SKM-1 (cell line): Measurements from ENCODE around the gene SMDT1.
A peak's percentile ranks its signal among the peaks of the same experiment; 100 is the strongest.
"Not testable (repeated sequence)": the region's sequence is repeated elsewhere in the genome, so short reads cannot be mapped to it uniquely, and the experiment has no call there.

Experiments used
- DNase-seq: peaks from one replicate; lab custom pipeline; 2025; ENCODE audit not compliant: unreplicated experiment; lab: John Stamatoyannopoulos, UW

Gene SMDT1

GRCh38 chr22:42070517-42071422, 8.7 kb upstream of the SMDT1 start, which contains the start of gene NAGA:
Gene NAGA (minus strand): TSS chr22:42070812. CDS start chr22:42070297, 515 bp downstream.
- peak; percentile 97 for DNase-seq

DNA sequence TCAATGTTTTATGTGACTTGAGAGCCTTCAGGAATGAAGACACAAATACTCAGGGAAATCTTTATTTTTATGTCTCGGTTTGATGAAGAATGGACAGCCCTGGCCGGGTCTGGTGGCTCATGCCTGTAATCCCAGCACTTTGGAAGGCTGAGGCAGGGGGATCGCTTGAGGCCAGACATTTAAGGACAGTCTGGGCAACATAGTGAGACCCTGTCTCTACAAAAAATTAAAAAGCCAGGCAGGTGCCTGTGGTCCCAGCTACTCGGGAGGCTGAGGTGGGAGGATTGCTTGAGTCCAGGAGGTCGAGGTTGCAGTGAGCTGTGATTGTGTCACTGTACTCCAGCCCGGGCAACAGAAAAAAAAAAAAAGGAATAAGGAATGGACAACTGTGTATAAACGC, 8.0 kb upstream of the SMDT1 start:
- DNase-seq = not testable (repeated sequence)

DNA sequence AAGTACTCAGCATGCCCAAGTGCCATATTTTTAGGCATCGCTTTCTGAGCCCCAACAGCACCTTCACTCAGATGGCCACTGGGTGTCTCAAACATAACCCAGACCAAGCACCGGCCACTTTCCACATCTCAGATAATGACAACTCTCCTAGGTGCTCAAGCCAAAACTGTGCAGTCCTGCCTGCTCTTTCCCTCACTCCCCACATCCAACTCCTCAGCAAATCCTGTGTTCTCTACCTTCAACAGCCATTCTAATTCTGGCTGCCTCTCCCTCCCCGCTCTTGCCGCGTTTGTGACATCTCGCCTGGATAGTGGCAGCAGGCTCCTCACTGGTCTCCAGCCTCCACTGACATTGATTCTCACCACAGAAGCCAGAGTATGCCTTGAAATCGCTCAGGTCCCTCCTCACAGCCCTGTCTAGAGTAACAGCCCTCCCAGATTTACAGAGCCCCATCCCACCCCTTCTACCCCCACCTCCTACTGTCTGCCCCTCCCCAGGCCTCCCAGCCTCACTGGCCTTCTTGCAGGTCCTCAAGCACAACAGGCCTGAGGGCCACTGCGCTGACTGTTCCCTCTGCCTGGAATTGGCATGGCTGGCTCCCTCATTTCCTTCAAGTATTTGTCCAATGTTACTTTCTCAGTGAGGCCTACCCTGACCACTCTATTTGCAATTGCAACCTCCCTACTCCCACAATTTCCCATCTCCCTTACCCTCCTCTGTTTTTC, 6.7 kb upstream of the SMDT1 start:
- DNase-seq = no peak

DNA sequence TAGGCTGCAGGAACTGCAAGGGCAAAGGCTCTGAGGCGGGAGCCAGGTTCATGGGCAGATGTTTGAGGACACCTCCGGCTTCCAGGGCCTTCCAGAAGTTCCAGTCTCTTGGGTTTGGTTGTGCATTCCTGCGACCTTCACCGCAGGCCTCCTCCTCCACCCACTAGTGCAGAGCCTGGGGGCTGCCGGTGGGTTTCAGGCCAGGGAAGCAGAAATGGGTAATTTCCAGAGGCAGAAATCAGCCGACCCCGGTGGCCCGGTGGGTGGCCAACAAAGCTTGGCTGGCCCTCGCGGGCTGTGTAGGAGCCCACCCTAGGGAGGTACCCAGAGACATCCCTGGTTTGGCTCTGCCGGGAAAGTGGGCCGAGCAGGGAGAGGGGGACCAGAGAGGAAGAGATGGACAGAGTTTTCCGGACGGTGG, 5.9 kb upstream of the SMDT1 start:
- DNase-seq = no peak

DNA sequence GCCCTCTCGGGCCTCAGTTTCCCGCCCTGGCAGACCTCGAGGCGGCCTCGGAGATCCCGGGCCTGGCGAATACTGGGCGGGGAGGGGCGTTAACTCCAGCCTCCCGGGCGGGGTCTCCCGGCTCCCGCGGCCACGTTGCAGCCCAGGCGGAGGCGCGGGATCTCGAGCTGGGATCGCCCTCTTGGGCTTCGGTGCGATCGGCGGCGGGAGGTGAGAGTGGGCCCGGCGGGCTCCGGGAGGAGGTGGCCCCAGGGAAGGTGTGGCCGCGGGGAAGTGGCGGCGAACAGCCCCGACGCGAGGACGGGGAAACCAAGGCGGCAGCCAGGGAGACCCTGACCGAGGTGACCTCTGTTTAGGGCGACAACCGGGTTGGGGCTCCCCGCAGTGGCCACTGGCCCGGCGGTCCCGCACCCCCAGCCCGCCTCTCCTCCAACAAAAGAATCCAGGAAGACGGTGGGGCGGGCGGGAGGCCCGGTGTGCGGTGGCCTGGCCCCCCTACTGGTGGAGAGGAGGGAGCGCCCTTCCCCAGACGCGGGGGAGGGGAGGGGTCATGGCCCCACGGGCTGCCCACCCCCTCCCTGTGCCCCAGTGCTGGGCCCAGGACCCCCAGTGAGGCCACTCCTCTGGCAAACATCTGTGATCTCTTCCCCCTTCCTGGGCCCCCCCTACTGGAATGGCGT, 5.2 kb upstream of the SMDT1 start, which contains the start of gene PHETA2:
Gene PHETA2, plus strand, starts transcription at position 117 of the 680 bp plus-strand sequence. CDS start 3,046 bp downstream, outside the sequence.
- DNase-seq = no peak

- DNase-seq = no peak
Observed at GRCh38 chr22:42074846-42075676, 4.4 kb upstream of the SMDT1 start.

DNA sequence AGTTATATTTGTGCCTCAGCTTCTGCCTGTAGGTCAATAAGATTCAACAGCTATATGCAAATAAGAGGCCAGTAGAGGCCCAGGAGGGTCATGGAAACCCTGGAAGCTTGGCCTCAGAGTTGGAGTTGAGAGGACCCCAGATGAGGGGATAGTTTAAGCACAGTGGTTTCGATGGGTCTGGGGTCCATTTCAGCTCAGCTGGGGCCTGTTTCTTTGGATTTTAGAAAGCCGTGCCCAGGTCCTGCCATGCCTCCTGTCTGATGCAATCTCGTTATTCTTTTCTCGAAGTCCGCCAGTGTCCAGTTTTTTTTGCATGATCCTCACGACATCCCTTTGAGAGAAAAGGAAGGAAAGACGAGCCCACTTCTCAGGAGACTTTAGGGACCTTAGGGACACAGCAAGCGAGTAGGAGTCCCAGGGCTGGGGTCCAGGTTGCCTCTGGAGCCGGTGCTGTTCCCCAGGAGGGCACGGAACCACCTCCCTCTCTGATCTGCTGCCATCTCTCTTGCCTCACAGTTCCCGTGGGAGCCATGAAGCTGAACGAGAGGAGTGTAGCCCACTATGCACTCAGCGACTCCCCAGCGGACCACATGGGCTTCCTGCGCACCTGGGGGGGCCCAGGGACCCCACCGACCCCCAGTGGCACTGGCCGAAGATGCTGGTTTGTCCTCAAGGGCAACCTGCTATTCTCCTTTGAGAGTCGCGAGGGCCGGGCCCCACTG, 2.6 kb upstream of the SMDT1 start:
- DNase-seq = no peak

GRCh38 chr22:42077486-42078125, 1.9 kb upstream of the SMDT1 start:
- DNase-seq = no peak

DNA sequence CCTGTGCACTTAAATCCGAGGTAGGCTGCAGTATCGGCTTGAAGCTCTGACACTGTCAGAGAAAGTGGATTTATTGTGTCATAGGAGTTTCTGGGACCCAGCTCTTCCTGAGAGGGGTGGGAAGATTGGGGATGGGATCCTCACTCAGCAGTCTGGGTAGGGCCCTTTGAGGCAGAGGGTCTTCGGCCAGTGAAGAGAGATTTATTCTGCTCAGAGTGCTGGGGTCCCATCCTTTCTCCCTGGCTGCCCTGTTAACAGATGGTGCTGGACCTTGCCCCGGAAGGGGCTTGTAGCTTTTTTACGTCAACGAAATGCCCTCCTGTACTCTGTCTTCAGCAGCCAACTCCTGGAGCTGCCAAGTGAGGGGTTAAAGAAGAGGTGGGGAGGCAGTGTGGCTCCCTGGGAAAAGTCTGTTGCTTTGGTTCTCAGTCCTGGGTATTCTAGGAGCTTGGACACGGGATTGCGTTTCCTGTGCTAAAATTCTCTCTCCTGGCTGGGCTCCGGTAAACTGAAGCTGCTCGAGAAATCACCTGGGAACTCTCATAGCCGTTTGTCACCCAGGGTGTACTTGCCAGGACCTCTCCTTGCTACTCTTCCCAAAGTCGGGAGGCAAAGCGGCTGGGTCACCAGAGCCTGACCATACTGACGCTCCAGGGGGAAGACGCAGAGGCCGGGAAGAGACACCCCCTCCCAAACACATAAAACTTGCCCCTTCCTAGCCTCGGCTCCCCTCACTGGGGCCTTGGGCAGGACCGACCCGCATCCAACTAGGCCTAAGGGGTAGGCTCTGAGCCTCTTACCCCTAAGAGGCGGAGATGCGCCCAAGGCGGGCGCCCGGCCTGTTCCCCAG, 806 bp upstream of the SMDT1 start:
- DNase-seq = no peak

DNA sequence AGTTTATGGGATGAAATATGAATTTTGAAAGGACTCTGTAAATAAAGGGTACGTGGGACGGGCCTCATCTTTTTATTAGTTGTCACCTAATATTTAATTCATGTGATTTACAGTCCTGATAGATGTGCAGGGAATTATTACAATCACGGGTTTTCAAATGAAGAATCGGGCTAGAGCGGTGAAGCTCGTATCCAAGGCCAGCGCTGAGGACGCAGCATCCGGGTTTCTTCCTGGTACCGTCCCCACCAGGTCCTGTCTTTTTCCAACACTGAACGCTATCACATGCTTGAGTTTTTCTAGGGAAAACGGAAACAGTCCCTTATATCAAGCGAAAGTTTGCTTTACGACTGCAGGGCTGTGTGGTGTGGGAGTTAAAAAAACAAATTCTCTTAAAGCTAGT, 787 bp downstream of the SMDT1 start:
- DNase-seq = no peak

DNA sequence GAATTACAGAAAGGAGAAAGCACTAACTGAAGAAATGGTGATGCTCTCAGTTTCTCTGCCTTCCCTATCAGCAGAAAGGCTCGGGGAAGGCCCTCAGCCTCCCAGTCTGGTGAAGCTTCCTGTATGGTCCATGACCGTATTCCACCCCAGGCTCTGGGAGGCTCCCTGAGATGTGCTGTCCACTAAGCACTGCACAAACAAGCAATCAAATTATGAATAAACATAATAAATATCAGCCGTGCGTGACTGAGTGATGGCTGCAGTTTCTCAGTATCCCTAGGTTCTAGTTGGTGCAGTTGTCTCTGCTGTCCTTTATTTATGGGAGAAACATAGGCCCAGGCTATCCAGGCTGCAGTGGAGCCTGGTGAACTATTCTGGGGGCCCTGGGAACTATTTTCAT, 3.6 kb downstream of the SMDT1 start:
- no peak for DNase-seq

DNA sequence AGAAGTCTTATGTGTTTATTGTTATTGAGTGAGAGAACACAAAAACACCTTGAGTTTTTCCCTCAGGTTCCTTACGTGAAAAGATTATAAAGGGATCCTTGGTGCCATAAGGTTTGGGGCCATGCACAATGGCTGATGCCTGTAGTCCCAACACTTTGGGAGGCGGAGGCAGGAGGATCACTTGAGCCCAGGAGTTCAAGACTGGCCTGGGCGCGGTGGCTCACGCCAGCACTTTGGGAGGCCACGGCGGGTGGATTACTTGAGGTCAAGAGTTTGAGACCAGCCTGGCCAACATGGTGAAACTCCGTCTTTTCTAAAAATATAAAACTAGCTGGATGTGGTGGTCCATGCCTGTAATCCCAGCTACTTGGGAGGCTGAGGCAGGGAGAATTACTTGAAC, 5.4 kb downstream of the SMDT1 start:
- no peak for DNase-seq

DNA sequence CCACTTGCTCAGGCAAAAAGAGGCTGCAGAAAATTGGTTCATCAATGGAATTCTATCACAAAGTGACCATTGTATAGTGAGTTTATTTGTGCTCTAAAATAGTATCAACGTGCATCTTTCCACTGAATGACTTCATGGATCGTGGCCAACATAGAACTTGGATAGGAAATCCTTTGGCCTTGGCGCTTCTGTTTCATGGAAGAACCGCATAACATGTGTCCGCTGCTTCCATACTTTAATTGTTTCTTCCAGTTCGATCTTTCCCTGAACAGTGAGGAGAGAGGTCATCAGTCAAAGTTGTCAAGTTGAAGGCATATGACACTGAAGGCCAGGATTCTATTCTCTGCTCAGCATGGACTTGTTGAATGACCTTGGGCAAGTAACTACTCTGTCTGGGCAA, 6.6 kb downstream of the SMDT1 start:
- DNase-seq = no peak

DNA sequence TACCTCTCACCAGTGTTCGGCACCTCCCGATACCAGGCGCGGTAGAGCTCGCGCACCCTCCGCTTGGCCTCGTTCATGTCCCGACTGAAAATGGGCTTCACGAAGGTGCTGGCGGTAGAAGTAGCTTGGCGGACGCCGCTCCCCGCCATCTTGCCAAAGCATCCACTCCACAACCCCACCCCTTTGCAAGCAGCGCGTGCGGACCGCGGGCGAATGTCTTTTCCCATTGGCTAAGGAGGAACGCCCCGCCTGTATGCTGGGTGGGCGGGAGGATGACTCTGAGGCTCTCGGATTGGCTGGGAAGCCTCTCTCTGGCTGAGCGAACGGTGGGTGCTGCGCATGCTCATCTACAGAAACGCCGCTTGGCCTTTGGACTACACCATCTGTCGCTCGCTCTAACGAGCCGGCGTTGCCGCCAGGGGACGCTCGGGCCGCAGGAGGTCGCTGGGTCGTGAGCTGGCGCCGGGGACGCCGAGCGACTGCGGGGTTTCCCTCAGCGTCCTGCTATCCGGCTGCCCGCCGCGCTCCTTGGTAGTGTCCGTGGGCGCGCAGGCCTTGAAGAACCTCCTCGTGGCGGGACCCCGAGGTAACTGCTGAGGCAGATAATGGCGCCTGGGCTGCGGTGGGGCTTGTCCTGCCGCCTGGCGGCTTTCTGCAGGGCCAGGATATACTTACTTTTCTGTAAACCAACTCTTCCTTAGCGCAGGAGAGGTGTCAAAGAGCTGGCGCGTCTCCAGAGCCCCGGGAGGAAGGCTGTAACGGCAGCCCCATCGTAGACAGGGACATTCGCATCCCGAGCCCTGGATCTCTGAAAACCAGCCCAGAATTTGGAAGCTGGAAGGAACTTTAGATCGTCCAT, 11.3 kb downstream of the SMDT1 start, which contains the start of gene NDUFA6:
Gene NDUFA6, minus strand, starts transcription at position 177 of the 859 bp plus-strand sequence. Its CDS starts 28 bp downstream, at position 149.
- peak; percentile 98 for DNase-seq

GRCh38 chr22:42091455-42091782, 11.9 kb downstream of the SMDT1 start:
- no peak for DNase-seq

DNA sequence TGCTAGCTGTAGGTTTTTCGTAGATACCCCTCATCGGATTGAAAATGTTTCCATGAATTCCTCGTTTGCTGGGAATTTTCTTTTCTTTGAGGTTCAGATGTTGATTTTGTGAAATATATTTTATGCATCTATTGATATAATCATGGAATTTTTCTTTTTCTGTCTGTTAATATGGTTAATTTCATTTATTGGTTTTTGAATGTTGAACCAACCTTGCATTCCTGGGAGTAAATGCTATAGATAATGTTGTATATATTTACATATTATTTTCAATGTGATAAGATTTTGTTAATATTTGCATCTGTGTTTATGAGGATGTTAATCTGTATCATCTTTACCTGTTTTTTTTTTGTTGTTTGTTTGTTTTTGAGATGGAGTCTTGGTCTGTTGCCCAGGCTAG, 21.7 kb downstream of the SMDT1 start:
- DNase-seq = no peak

- DNase-seq = not testable (repeated sequence)
Observed at GRCh38 chr22:42104332-42104860, 24.9 kb downstream of the SMDT1 start.
